ENCODE measurements around the gene ADCY2. TPM values are rescaled to one million over a fixed set of nuclear protein-coding genes. Genes with fewer than 3 reads are reported as not detected.

The ADCY2 gene
- polyA plus RNA-seq, 1 experiment: not detected

DNA sequence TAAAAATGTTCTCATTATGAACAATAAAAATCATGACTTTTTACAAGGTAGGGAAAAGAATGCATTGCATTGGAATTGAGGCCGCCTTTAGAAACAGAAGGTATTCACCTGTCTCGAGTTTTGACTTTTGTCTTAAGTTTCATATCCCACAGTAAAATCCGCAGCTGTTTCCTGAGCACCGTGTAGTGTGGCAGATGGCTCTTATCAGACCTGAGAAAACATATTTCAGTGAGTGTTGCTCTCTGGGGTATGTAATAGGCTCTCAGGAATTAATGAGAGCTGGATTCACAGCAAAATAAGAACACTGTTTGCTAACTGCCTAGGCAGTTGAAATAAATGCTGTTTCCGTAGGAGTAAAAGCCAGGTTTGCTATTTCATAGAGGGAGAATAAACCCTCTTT lies 233.6 kb downstream of the ADCY2 start:
- no peaks in the 10 kb centered on the region for H3K27me3 ChIP-seq (ENCODE audit: control insufficient read depth, insufficient read depth, low read length)
- TF ChIP-seq CTCF (IDR thresholded peaks at IDR 0.05; ENCODE audit: low read depth, low read length): no peak
- ChIA-PET POLR2A (no interaction called here), CTCF (no interaction called here)
- no peak overlapping the region for H3K27ac ChIP-seq (ENCODE audit: low read depth, low read length)
- no peak overlapping the region for H3K4me3 ChIP-seq (ENCODE audit: low read depth, low read length)
- no peak for DNase-seq (ENCODE audit: low read depth, low spot score)
- peaks cover 6% of the 10 kb centered on the region for H3K9me3 ChIP-seq (ENCODE audit: control insufficient read depth, insufficient read depth, low read length)

- TF ChIP-seq CTCF (IDR thresholded peaks at IDR 0.05; ENCODE audit: low read depth, low read length): no peak
- CTCF ChIA-PET: no interaction called here
- Histone ChIP-seq H3K9me3 (ENCODE audit: control insufficient read depth, insufficient read depth, low read length) (peaks cover 11% of the 10 kb centered on the region), H3K4me3 (ENCODE audit: low read depth, low read length) (no peak overlapping the region), H3K27ac (ENCODE audit: low read depth, low read length) (no peak overlapping the region), H3K27me3 (ENCODE audit: control insufficient read depth, insufficient read depth, low read length) (no peaks in the 10 kb centered on the region)
- DNase-seq (ENCODE audit: low read depth, low spot score): no peak
- POLR2A ChIA-PET: no interaction called here
Observed at GRCh38 chr5:7634837-7635236, 238.9 kb downstream of the ADCY2 start.

GRCh38 chr5:7638456-7638855 lies 242.5 kb downstream of the ADCY2 start:
- Histone ChIP-seq H3K9me3 (ENCODE audit: control insufficient read depth, insufficient read depth, low read length) (peaks cover 7% of the 10 kb centered on the region; the same call in 1 of the 2 replicates), H3K27me3 (ENCODE audit: control insufficient read depth, insufficient read depth, low read length) (no peaks in the 10 kb centered on the region), H3K4me3 (ENCODE audit: low read depth, low read length) (no peak overlapping the region), H3K27ac (ENCODE audit: low read depth, low read length) (no peak overlapping the region)
- no peak for TF ChIP-seq CTCF (IDR thresholded peaks at IDR 0.05; ENCODE audit: low read depth, low read length)
- CTCF ChIA-PET: no interaction called here
- POLR2A ChIA-PET: no interaction called here
- DNase-seq (ENCODE audit: low read depth, low spot score): no peak

GRCh38 chr5:7642029-7642428 lies 246.1 kb downstream of the ADCY2 start:
- Histone ChIP-seq H3K9me3 (ENCODE audit: control insufficient read depth, insufficient read depth, low read length) (peaks cover 3% of the 10 kb centered on the region; the same call in 1 of the 2 replicates), H3K27me3 (ENCODE audit: control insufficient read depth, insufficient read depth, low read length) (no peaks in the 10 kb centered on the region), H3K4me3 (ENCODE audit: low read depth, low read length) (no peak overlapping the region), H3K27ac (ENCODE audit: low read depth, low read length) (no peak overlapping the region)
- ChIA-PET POLR2A (no interaction called here), CTCF (no interaction called here)
- DNase-seq (ENCODE audit: low read depth, low spot score): no peak
- no peak for TF ChIP-seq CTCF (IDR thresholded peaks at IDR 0.05; ENCODE audit: low read depth, low read length)

DNA sequence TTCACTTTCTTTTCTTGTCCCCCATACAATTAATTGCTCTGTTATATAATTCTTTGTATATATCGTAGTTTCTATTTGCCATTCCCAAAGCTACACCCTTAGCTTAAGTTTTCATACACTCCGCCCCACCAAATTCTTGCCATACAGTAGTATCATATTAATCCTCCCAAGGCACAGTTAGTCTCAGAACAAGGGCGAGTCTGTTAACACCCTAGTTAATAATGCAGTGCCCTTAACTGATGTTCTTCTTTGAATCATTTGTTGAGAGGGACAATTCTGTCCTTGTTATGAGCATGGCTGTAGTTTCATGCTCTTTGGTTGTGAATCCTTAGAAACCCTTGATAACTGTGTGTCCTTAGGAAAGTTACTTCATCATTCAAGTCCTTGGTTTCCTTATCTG lies 248.8 kb downstream of the ADCY2 start:
- CTCF ChIA-PET: no interaction called here
- Histone ChIP-seq H3K27me3 (ENCODE audit: control insufficient read depth, insufficient read depth, low read length) (no peaks in the 10 kb centered on the region), H3K9me3 (ENCODE audit: control insufficient read depth, insufficient read depth, low read length) (peaks cover 4% of the 10 kb centered on the region; the same call in 1 of the 2 replicates), H3K4me3 (ENCODE audit: low read depth, low read length) (no peak overlapping the region), H3K27ac (ENCODE audit: low read depth, low read length) (no peak overlapping the region)
- DNase-seq (ENCODE audit: low read depth, low spot score): no peak
- POLR2A ChIA-PET: no interaction called here
- TF ChIP-seq CTCF (IDR thresholded peaks at IDR 0.05; ENCODE audit: low read depth, low read length): no peak
